ENCODE results near the gene SLC26A5.

The SLC26A5 gene

DNA sequence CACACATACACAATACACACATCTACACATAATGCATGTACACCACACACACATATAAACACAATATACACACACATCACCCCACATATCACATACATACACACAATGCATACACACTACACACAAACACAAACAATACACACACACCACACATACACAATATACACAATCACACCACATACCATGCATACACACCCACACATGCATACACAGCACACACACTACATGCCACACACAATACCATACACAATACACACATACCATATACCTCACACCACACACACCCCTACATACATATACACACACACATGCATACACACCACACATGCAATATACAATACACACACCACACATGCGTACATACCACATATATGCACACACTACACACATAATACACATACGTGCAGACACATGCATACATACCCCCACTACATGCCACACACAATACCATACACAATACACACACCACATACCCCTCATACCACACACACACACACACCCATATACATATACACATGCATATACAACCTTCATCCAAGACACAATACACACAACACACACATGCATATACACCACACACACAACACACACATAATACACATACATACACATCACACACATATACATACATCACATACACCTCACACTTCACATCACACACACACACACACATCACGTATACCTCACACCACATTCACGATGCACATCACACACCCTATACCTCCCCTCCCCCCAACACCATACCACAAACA, 64.6 kb downstream of the SLC26A5 start:
- 83 to 86% methylated on average over 2 to 4 of the region's 4 CpGs for WGBS, 2 experiments (ENCODE audit: insufficient coverage in 2 of 2)
- H3K4me3 ChIP-seq (ENCODE audit: extremely low read depth, insufficient read depth, low read length, poor library complexity, severe bottlenecking): no peak overlapping the region
- H3K36me3 ChIP-seq (ENCODE audit: control insufficient read depth, insufficient read depth, low read length): no peaks in the 10 kb centered on the region

GRCh38 chr7:103380395-103381191, 65.4 kb downstream of the SLC26A5 start:
- 78 to 85% methylated on average over 3 of the region's 5 CpGs for WGBS, 2 experiments (ENCODE audit: insufficient coverage in 2 of 2)
- Histone ChIP-seq H3K9me3 (ENCODE audit: control insufficient read depth, low read length) (no peaks in the 10 kb centered on the region), H3K4me3 (ENCODE audit: extremely low read depth, insufficient read depth, low read length, poor library complexity, severe bottlenecking) (no peak overlapping the region), H3K4me1 (ENCODE audit: control insufficient read depth, insufficient read depth, low read length, poor library complexity, severe bottlenecking) (no peaks in the 10 kb centered on the region), H3K36me3 (ENCODE audit: control insufficient read depth, insufficient read depth, low read length) (no peaks in the 10 kb centered on the region), H3K27ac (ENCODE audit: low read depth, low read length, severe bottlenecking) (no peak overlapping the region)

More for the DNA sequence above, 64.6 kb downstream of the SLC26A5 start:
- Histone ChIP-seq H3K4me1 (ENCODE audit: control insufficient read depth, insufficient read depth, low read length, poor library complexity, severe bottlenecking) (no peaks in the 10 kb centered on the region), H3K27ac (ENCODE audit: low read depth, low read length, severe bottlenecking) (no peak overlapping the region), H3K9me3 (ENCODE audit: control insufficient read depth, low read length) (no peaks in the 10 kb centered on the region)

GRCh38 chr7:103379270-103379975, 66.6 kb downstream of the SLC26A5 start:
- H3K36me3 ChIP-seq (ENCODE audit: control insufficient read depth, insufficient read depth, low read length): no peaks in the 10 kb centered on the region
- WGBS, 2 experiments (ENCODE audit: insufficient coverage in 2 of 2): no CpG with 5 or more reads among the region's 3 CpGs
- H3K9me3 ChIP-seq (ENCODE audit: control insufficient read depth, low read length): no peaks in the 10 kb centered on the region

GRCh38 chr7:103373866-103374643, 72.0 kb downstream of the SLC26A5 start:
- WGBS, 2 experiments (ENCODE audit: insufficient coverage in 2 of 2): 60 to 78% methylated on average over 1 to 4 of the region's 6 CpGs
- H3K4me3 ChIP-seq (ENCODE audit: extremely low read depth, insufficient read depth, low read length, poor library complexity, severe bottlenecking): no peak overlapping the region
- H3K9me3 ChIP-seq (ENCODE audit: control insufficient read depth, low read length): no peaks in the 10 kb centered on the region
- H3K36me3 ChIP-seq (ENCODE audit: control insufficient read depth, insufficient read depth, low read length): peaks cover 12% of the 10 kb centered on the region
- no peak overlapping the region for H3K27ac ChIP-seq (ENCODE audit: low read depth, low read length, severe bottlenecking)
- no peaks in the 10 kb centered on the region for H3K4me1 ChIP-seq (ENCODE audit: control insufficient read depth, insufficient read depth, low read length, poor library complexity, severe bottlenecking)

More at GRCh38 chr7:103379270-103379975, 66.6 kb downstream of the SLC26A5 start:
- no peak overlapping the region for H3K4me3 ChIP-seq (ENCODE audit: extremely low read depth, insufficient read depth, low read length, poor library complexity, severe bottlenecking)
- H3K27ac ChIP-seq (ENCODE audit: low read depth, low read length, severe bottlenecking): no peak overlapping the region
- no peaks in the 10 kb centered on the region for H3K4me1 ChIP-seq (ENCODE audit: control insufficient read depth, insufficient read depth, low read length, poor library complexity, severe bottlenecking)

DNA sequence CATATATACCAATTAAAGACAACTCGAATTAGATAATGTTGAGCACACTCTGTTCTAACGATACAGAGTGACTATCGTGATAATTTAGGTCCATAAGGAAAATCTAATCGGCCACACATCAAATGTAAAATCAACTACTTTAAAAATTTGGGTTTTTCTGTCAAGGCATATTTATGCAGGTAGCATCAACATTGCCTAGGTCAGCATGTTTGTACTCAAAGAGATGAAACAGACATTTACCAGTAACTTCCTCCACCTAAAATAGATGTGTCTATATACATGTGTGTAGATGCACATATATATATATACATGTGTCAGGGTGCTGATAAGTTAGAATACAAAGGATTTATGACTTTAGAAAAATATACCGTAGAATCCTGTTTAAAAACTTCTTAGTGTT, 76.6 kb downstream of the SLC26A5 start:
- Histone ChIP-seq H3K27ac (ENCODE audit: low read depth, low read length, severe bottlenecking) (no peak overlapping the region), H3K4me3 (ENCODE audit: extremely low read depth, insufficient read depth, low read length, poor library complexity, severe bottlenecking) (no peak overlapping the region), H3K9me3 (ENCODE audit: control insufficient read depth, low read length) (no peaks in the 10 kb centered on the region), H3K4me1 (ENCODE audit: control insufficient read depth, insufficient read depth, low read length, poor library complexity, severe bottlenecking) (no peaks in the 10 kb centered on the region), H3K36me3 (ENCODE audit: control insufficient read depth, insufficient read depth, low read length) (peaks cover 55% of the 10 kb centered on the region)
- whole genome bisulfite sequencing, 2 experiments (ENCODE audit: insufficient coverage in 2 of 2): 93 to 95% methylated on average over 4 of the region's 5 CpGs

DNA sequence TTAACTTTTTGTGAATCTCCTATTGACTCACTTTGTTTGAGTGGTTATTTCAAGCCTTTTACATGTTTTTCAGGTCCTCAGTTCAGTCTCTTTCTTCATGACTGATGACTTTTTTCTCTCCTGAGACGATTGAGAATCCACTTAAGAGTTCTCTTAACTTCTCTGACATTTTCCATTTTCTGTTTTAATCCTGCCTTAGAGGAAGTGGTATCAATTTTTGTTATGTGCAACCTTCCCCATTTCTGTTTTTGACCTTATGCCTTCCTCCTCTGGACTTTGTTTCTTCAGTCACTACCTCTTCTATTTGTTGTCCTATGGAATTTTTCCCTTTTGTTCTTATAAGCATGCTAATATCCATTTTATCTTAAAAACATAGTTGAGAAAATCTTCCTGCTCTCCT, 96.2 kb downstream of the SLC26A5 start:
- WGBS, 2 experiments (ENCODE audit: insufficient coverage in 2 of 2): no CpG with 5 or more reads among the region's 1 CpG
- H3K36me3 ChIP-seq (ENCODE audit: control insufficient read depth, insufficient read depth, low read length): peaks cover 30% of the 10 kb centered on the region
- peaks cover 3% of the 10 kb centered on the region for H3K4me1 ChIP-seq (ENCODE audit: control insufficient read depth, insufficient read depth, low read length, poor library complexity, severe bottlenecking)
- no peak overlapping the region for H3K27ac ChIP-seq (ENCODE audit: low read depth, low read length, severe bottlenecking)
- H3K9me3 ChIP-seq (ENCODE audit: control insufficient read depth, low read length): no peaks in the 10 kb centered on the region
- H3K4me3 ChIP-seq (ENCODE audit: extremely low read depth, insufficient read depth, low read length, poor library complexity, severe bottlenecking): no peak overlapping the region

- H3K9me3 ChIP-seq (ENCODE audit: control insufficient read depth, low read length): no peaks in the 10 kb centered on the region
- peaks cover 23% of the 10 kb centered on the region for H3K36me3 ChIP-seq (ENCODE audit: control insufficient read depth, insufficient read depth, low read length)
- peaks cover 3% of the 10 kb centered on the region for H3K4me1 ChIP-seq (ENCODE audit: control insufficient read depth, insufficient read depth, low read length, poor library complexity, severe bottlenecking)
- no peak overlapping the region for H3K27ac ChIP-seq (ENCODE audit: low read depth, low read length, severe bottlenecking)
- 67% methylated on average over 1 of the region's 2 CpGs; no CpG with 5 or more reads in 1 of the 2 experiments for WGBS, 2 experiments (ENCODE audit: insufficient coverage in 2 of 2)
- peak overlapping the region; percentile 87 for H3K4me3 ChIP-seq (ENCODE audit: extremely low read depth, insufficient read depth, low read length, poor library complexity, severe bottlenecking)
Observed at GRCh38 chr7:103348959-103349358, 97.0 kb downstream of the SLC26A5 start.

- WGBS, 2 experiments (ENCODE audit: insufficient coverage in 2 of 2): 5 to 6% methylated on average over 3 to 4 of the region's 13 CpGs
- Histone ChIP-seq H3K4me1 (ENCODE audit: control insufficient read depth, insufficient read depth, low read length, poor library complexity, severe bottlenecking) (peaks cover 3% of the 10 kb centered on the region), H3K36me3 (ENCODE audit: control insufficient read depth, insufficient read depth, low read length) (peaks cover 23% of the 10 kb centered on the region), H3K4me3 (ENCODE audit: extremely low read depth, insufficient read depth, low read length, poor library complexity, severe bottlenecking) (peak overlapping the region; percentile 87), H3K9me3 (ENCODE audit: control insufficient read depth, low read length) (no peaks in the 10 kb centered on the region), H3K27ac (ENCODE audit: low read depth, low read length, severe bottlenecking) (no peak overlapping the region)
Observed at GRCh38 chr7:103348452-103348851, 97.6 kb downstream of the SLC26A5 start.

DNA sequence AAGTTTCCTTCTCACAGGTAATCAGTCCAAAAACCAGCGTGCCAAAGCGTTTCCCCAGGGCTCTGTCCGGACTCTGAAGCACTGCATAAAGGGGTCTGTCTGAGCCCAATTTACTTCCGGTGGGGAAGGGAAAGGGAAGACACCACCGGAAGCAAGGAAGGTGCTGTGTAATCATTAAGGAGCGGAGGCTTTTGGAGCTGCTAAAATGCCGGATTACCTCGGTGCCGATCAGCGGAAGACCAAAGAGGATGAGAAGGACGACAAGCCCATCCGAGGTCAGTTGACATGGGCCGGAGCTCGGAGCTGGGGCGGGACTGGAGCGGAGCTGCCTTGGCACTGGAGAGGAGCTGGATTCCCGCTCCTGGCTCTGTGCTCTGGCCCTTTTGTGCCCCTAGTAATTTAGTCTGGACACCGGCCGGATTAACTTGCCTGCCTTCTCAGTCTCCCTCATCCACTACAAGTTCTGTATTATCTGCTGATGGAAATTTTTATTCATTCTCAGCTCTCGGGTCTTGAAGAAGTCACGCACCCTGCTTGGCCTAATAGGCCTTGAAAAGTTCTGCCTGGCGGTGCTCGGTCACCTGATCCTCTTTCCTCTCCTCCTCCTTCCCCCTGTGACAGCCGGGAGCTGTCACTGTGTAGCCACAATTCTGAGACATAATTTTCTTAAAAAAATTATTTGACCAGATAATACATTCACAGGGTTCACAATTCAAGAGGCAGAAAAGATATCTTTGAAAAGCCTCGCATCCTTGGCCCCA, 98.3 kb downstream of the SLC26A5 start, which contains the start of gene PSMC2:
Gene PSMC2, plus strand, starts transcription at position 137 of the 761 bp plus-strand sequence. Its CDS starts 69 bp downstream, at position 206.
- 1% methylated on average over 17 to 23 of the region's 25 CpGs for WGBS, 2 experiments (ENCODE audit: insufficient coverage in 2 of 2)
- peaks cover 3% of the 10 kb centered on the region for H3K4me1 ChIP-seq (ENCODE audit: control insufficient read depth, insufficient read depth, low read length, poor library complexity, severe bottlenecking)
- peak within 1 kb of the TSS; percentile 87 for H3K4me3 ChIP-seq (ENCODE audit: extremely low read depth, insufficient read depth, low read length, poor library complexity, severe bottlenecking)
- peak within 1 kb of the TSS; percentile 90 for H3K27ac ChIP-seq (ENCODE audit: low read depth, low read length, severe bottlenecking)
- H3K36me3 ChIP-seq (ENCODE audit: control insufficient read depth, insufficient read depth, low read length): peaks cover 15% of the 10 kb centered on the region
- no peaks in the 10 kb centered on the region for H3K9me3 ChIP-seq (ENCODE audit: control insufficient read depth, low read length)
